Motor neuron (in vitro differentiated cells): ENCODE data around the gene SFXN1. TPM values are rescaled to one million over a fixed set of nuclear protein-coding genes. Genes with fewer than 3 reads are reported as not detected.
A peak's percentile ranks its signal among the peaks of the same experiment; 100 is the strongest.
"Not testable (repeated sequence)": the region's sequence is repeated elsewhere in the genome, so short reads cannot be mapped to it uniquely, and the experiment has no call there.

Experiments
- ATAC-seq, 8 experiments: fragments of 200-7000 bp; cut with Tn5 transposase; replicated peaks in 6 of 8; 2 replicates each; pipeline ENCODE4 v1.8.0; 2021; ENCODE audit warnings: mild to moderate bottlenecking in 8 of 8, moderate library complexity in 8 of 8
- H3K27ac ChIP-seq, 2 donors: fragments of 250-450 bp; sonication (Bioruptor Pico); 2 replicates each; pipeline ENCODE4 v1.9.0; 2021; ENCODE audit warnings: antibody characterized with exemption in 2 of 2, mild to moderate bottlenecking in 2 of 2, moderate library complexity in 1 of 2
- H3K4me1 ChIP-seq, 2 donors: fragments of 250-450 bp; sonication (Bioruptor Pico); replicated peaks in 1 of 2; 2 replicates each; pipeline ENCODE4 v1.6.1; 2021; ENCODE audit warnings: antibody characterized with exemption in 2 of 2, mild to moderate bottlenecking in 2 of 2, moderate library complexity in 1 of 2
- H3K4me3 ChIP-seq, 5 donors: fragments of 250-450 bp; sonication (Bioruptor Pico); 2 replicates each; pipeline ENCODE4 v1.9.0; 2021; ENCODE audit warnings: antibody characterized with exemption in 5 of 5, mild to moderate bottlenecking in 5 of 5, moderate library complexity in 4 of 5
- WGBS, 10 experiments: fragments of 450-650 bp; shearing (Covaris generic); methylation state at CpG; one replicate each; pipeline ENCODE4 v1.0.0; 2022; 5-methylcytosine and 5-hydroxymethylcytosine counted together
- in situ Hi-C, 9 experiments: fragments of 400-800 bp; cut with MboI; loops; one replicate each; pipeline ENCODE4 v1.15.0; 2021; ENCODE audit warnings: low sequenced_read_pairs in 9 of 9, low pct_unique_long_range_greater_than_20kb in 2 of 9; ENCODE audit not compliant: unreplicated experiment in 9 of 9
- total RNA-seq, 8 experiments: library from RNA; unstranded; fragments of 300-600 nt; gene quantifications; 2 replicates each; pipeline versions ENCODE4 v1.2.3 to v1.2.4, GENCODE V29; 2022

Gene SFXN1
- total RNA-seq, 8 experiments from 2014 or later, result 35.4 to 77.0 (median 64.1) TPM

DNA sequence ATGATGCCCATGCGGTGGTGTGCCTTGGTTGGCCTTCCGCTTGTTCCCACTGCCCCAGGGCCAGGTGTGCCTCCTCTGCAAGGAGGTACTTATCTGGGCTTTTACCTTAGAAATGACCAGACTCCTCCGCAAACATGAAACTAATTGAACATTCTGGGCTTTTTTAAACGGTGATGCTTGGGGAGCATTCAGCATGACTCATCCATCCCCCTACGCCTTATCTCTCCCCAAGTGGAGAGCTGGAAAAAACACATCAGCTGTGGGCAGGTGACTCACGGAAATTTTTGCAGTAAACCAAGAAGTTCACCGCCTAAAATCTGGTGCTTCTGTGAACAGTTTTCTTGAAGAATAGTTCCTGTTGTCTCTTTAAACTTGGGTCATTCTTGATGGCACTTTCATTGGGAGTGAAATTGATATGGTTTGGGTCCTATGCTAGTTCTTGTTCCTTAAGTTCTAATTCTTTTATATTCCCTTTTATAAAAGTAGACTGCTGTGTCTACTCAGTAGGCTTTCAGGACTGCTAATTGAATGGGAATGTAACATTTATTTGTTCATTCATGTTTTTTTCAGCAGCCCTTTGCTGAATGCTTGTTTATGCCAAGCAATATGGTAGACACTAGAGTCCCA is 39.6 kb downstream of the SFXN1 start:
- H3K4me3 ChIP-seq, result no peak overlapping the region
- no peak for ATAC-seq

DNA sequence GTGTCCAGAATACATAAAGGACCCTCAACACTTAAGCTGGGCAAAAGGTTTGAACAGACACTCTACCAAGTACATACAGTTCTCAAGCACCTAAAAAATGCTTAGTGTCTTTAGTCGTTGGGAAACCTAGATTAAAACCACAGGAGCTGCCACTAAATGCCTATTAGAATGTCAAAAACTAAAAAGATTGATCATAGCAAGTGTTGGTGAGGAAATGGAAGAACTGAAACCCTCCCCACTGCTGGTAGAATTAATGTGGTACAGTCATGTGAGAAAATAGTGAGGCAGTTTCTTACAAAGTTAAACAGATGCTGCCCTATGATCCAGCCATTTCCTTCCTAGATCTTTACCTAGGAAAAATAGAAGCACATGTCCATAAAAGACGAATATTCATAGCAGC is 40.6 kb downstream of the SFXN1 start:
- Histone ChIP-seq H3K4me3 (no peak overlapping the region), H3K27ac (no peak overlapping the region), H3K4me1 (no peaks in the 10 kb centered on the region)
- in situ Hi-C loops, result no loop called here
- WGBS, 10 experiments, result 50 to 100% (median 96%) methylated on average over 1 to 2 of the region's 2 CpGs; no CpG with 5 or more reads in 2 of the 10 experiments
- no peak for ATAC-seq

More for the DNA sequence above, 39.6 kb downstream of the SFXN1 start:
- Histone ChIP-seq H3K27ac (no peak overlapping the region), H3K4me1 (no peaks in the 10 kb centered on the region)
- 60 to 100% (median 88%) methylated on average over 2 to 7 of the region's 7 CpGs; no CpG with 5 or more reads in 2 of the 10 experiments for WGBS, 10 experiments
- in situ Hi-C loops, result no loop called here

DNA sequence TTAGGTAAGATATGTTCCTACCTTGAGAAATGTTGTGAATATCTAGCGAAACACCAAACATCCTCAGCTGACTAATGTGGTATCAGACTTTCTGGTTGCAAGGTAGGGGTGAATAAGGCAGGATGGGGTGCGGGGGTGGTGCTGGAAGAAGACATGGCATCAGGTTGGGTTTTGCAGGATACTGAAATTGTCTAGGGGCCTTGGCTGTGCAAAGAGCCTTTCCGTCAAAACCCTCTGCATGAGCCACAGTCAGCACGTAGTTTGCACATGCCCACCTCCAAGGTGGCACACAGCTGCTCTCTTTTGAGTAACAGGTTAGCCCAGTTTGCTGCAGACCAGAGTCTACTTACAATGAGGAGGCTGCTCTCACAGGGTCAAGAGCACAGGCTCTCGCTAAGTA is 42.0 kb downstream of the SFXN1 start:
- ATAC-seq, result no peak
- Histone ChIP-seq H3K4me1 (no peaks in the 10 kb centered on the region), H3K27ac (no peak overlapping the region), H3K4me3 (no peak overlapping the region)
- in situ Hi-C loops, result no loop called here
- WGBS, 10 experiments, result 83 to 100% (median 92%) methylated on average over 1 to 5 of the region's 5 CpGs; no CpG with 5 or more reads in 3 of the 10 experiments

DNA sequence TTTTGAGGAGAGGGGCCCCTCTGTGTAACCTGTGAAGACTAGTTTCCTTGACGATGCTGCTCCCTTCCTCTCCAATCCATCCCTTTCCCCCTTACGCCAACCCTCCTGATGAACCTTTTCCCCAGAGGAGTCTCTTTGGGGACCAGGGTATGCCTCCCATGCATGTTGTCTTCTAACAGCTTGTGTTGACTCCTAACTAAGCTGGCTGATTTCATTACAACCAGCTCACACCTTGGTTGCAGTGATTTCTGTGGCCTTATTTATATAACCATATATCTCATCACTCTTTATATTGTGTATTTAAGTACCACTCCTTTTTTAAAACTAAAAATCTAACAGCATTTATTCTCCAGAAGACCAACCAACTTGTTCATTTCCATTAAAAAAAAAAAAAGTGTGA is 42.5 kb downstream of the SFXN1 start:
- ATAC-seq, result no peak
- no peak overlapping the region for H3K27ac ChIP-seq
- H3K4me1 ChIP-seq, result no peaks in the 10 kb centered on the region
- 80 to 100% (median 92%) methylated on average over 1 to 2 of the region's 2 CpGs; no CpG with 5 or more reads in 2 of the 10 experiments for WGBS, 10 experiments
- in situ Hi-C loops, result no loop called here
- H3K4me3 ChIP-seq, result no peak overlapping the region

DNA sequence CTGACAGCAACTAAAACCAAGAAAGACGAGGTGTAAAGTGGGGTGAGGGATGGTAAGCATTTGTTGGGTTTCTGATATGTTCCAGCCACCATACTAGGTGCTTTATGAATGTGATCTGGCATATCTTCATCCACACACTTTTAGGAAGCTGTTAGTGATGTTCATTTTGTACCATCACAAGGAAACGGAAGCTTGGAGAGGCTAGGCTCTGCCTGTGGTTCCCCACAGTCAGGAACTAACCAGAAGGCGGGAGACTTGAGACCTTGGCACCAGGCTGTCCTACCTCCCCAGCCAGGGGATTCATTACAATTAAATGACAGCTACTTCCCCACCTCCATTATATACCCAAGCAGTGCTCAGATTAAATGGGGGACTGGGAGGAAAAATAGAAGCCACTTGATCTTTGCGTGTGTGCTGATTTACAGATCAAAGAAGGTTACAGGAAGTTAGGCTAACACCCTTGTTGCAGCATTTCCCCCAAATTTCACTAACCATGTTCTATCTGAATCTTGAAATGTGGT is 43.0 kb downstream of the SFXN1 start:
- in situ Hi-C loops, result no loop called here
- no peak overlapping the region for H3K4me3 ChIP-seq
- WGBS, 10 experiments, result 70 to 100% (median 98%) methylated on average over 1 to 4 of the region's 4 CpGs
- no peak overlapping the region for H3K27ac ChIP-seq
- no peak for ATAC-seq
- no peaks in the 10 kb centered on the region for H3K4me1 ChIP-seq

DNA sequence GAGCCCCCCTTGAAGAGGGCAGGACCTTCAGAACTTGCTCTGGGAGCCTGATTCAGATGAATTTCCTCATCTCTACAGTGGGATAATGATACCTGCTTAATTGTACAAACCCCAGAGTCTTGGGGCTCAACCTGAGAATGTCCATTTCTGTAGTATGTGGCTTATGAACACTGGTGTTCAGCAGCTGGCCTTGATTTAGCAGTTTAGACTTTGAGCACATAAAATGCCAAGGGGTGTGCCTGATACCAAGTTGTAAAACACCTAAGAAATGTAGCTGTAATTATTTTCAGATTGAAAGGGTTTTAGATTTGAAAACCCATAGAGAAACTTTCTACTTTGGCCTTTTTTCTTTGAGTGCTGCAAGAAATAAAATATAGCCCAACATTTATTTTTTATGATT is 44.9 kb downstream of the SFXN1 start:
- no peak overlapping the region for H3K27ac ChIP-seq
- in situ Hi-C loops, result no loop called here
- no peaks in the 10 kb centered on the region for H3K4me1 ChIP-seq
- no peak for ATAC-seq
- H3K4me3 ChIP-seq, result no peak overlapping the region

DNA sequence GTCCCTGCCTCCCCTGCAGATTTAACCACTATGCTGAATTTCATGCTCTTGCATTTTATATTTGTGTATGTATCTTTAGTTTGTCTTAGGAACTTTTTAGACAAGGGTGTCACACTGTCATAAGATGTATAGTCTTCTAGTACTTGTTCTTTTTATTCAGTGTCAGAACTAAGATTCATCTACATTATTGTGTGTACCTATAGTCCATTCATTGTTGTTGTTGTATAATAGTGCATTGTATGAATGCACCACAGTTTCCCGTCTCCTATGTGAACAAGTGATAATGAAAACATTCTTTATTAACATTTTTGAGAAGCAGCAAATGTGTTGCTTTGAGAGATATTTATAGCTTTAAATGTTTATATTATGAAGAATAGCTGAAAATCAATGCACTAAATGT is 45.9 kb downstream of the SFXN1 start:
- no peak for ATAC-seq
- Histone ChIP-seq H3K4me1 (no peaks in the 10 kb centered on the region), H3K27ac (no peak overlapping the region), H3K4me3 (no peak overlapping the region)
- WGBS, 10 experiments, result 69 to 100% (median 100%) methylated on average over 1 of the region's 1 CpG; no CpG with 5 or more reads in 2 of the 10 experiments
- in situ Hi-C loops, result no loop called here

DNA sequence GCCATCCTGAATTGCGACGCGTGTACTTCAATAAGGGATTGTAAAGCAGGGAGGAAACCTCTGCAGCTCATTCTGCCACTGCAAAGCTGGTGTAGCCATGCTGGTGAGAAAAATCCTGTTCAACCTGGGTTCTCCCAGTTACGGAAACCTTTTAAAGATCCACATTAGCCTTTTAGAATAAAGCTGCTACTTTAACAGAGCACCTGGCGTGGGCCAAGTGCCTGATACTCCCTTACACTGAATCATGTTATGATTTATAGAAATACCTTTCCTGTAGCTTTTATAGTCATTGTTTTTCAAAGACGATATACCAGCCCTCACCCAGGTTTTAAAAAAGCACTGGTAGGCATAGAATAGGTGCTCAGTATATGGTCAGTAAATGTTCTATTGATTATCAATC is 48.3 kb downstream of the SFXN1 start:
- no peaks in the 10 kb centered on the region for H3K4me1 ChIP-seq
- in situ Hi-C loops, result loop anchor here in 3 of 9 experiments (25.0 kb wide), 3 partner anchors 186 to 336 kb away; partner anchors contain the start of gene CPLX2 (in 1 of the 3)
- H3K27ac ChIP-seq, result no peak overlapping the region
- no peak overlapping the region for H3K4me3 ChIP-seq
- 87 to 100% (median 99%) methylated on average over 1 to 6 of the region's 6 CpGs; no CpG with 5 or more reads in 2 of the 10 experiments for WGBS, 10 experiments
- ATAC-seq, result no peak

DNA sequence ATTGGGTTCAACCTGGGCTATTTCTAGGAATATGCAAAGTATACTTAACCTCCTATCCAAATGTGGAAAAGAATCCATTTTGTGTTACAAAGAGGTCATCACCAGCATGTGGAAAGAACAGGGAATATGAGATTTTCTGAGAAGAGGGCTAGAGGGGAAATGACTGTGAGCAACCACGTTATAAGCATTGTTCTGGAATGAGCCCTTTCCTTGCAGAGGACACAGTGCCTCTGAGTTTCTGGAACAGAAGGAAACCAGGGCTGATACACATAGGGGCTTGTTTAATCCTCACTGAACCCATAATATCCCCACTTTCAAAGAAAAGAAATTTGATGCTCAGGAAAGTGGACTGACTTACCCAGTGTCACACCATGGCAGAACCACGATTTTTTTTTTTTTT is 53.0 kb downstream of the SFXN1 start:
- 17 to 100% (median 66%) methylated on average over 1 to 2 of the region's 2 CpGs; no CpG with 5 or more reads in 2 of the 10 experiments for WGBS, 10 experiments
- Histone ChIP-seq H3K4me3 (no peak overlapping the region), H3K4me1 (no peaks in the 10 kb centered on the region), H3K27ac (no peak overlapping the region)
- ATAC-seq, result no peak
- in situ Hi-C loops, result loop anchor here in 5 of 9 experiments (10.0 to 25.0 kb wide), 4 partner anchors 181 to 331 kb away; partner anchors contain the start of gene CPLX2 (in 1 of the 5)

DNA sequence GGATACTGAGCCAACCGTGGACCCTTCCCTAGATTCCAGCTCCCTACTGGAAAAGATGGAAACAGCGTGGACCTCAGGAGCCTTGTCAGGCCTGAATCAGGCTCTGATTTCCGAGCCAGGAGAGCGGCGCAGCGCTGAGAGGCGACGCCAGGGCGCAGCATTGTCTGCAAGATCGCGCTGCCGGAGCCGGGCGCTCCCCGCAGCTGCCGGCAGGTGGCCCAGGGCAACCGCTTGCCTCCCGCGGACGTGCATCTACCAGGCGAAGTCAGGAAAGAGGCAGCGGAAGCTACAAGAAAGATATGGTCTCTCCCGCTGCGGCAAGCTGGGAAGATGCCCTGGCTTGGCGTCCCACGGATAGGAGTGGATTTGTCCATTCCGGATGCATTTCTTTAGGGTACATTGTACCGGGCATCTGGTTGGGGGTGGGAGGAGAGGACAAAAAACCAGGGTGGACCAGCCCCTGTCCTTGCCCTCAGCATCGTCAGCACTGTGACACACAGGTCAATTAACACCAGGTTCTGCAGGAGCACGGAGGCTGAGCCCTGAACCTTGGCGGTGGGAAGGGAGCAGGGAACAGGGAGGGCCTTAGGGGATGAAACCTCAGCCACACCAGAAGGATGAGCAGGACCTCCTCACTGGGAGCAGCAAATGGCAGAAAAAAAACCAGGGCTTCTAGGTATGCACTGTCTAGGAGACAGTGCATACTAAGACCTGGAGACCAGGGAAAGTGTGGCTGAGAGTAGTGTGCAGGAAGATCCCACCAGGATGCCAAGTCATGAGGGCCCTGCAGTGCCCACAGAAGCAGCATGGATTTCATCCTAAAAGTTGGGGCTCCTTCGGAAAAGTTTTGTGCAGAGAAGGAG is 55.9 kb downstream of the SFXN1 start:
- peak overlapping the region in 4 of 5 donors; percentile 3 to 18 (median 12) for H3K4me3 ChIP-seq
- no peak overlapping the region for H3K27ac ChIP-seq
- H3K4me1 ChIP-seq, result no peaks in the 10 kb centered on the region
- peak; percentile 92 to 99 (median 98) for ATAC-seq
- WGBS, 10 experiments, result 9 to 100% (median 20%) methylated on average over 1 to 24 of the region's 32 CpGs; no CpG with 5 or more reads in 1 of the 10 experiments
- in situ Hi-C loops, result loop anchor here in 5 of 9 experiments (10.0 to 25.0 kb wide), 4 partner anchors 178 to 328 kb away; partner anchors contain the start of gene CPLX2 (in 1 of the 5)

DNA sequence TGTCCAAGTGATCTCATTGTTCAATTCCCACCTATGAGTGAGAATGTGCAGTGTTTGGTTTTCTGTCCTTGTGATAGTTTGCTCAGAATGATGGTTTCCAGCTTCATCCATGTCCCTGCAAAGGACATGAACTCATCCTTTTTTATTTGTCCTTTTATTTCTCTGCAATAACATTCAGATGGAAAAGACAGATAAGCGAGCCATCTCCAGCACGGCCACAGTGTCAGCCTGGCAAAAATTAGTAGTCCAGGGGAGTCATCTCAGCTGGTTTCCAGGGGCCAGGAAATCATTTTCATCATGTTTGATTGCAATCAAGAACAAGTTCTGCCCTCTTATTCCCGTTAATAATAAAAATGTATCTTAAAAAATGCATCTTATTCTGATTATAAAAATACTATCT is 57.0 kb downstream of the SFXN1 start:
- not testable (repeated sequence) for H3K27ac ChIP-seq, H3K4me3 ChIP-seq, ATAC-seq, H3K4me1 ChIP-seq
- 14 to 93% (median 73%) methylated on average over 1 to 3 of the region's 3 CpGs; no CpG with 5 or more reads in 1 of the 10 experiments for WGBS, 10 experiments
- in situ Hi-C loops, result loop anchor here in 5 of 9 experiments (10.0 to 25.0 kb wide), 4 partner anchors 177 to 327 kb away; partner anchors contain the start of gene CPLX2 (in 1 of the 5)

DNA sequence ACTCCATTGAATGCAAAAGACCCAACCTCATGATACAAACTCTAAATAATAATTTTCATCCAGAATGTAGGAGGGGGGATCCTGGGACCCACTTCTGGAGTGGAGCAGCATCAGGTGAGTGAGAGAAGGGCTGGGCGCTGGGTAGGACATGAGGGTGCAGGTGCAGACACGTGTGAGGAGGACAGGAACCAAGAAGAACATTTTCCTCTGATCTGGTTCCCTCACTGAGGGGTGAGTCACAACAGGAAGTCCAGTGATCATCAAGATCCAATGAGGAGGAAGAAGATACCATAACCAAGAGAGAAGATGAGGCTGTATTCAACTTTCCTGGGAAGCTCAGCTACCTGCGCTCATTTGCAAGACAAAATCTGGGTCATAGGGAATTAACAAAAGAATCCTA is 57.4 kb downstream of the SFXN1 start:
- H3K4me1 ChIP-seq, result no peaks in the 10 kb centered on the region
- 60 to 100% (median 95%) methylated on average over 1 to 3 of the region's 3 CpGs; no CpG with 5 or more reads in 4 of the 10 experiments for WGBS, 10 experiments
- ATAC-seq, result no peak
- in situ Hi-C loops, result loop anchor here in 5 of 9 experiments (10.0 to 25.0 kb wide), 4 partner anchors 177 to 327 kb away; partner anchors contain the start of gene CPLX2 (in 1 of the 5)
- no peak overlapping the region for H3K27ac ChIP-seq
- no peak overlapping the region for H3K4me3 ChIP-seq

DNA sequence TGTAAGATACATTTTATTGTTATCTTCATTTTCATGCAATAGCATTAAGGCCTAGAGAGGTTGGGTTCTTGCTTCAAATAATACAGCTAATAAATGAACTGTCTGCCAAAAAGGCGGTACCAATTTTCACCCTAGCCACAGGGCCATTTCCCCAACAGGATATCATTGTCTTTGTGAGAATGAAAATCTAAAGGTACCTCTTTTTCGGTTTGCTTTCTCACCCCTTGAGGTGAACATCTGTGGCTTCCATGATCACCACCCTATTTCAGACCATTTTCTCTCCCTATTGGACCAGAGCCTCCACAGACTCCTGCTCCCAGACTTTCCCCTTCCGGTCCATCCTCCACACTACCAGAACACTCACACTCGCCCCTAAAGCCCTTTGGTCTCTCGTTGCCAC is 60.2 kb downstream of the SFXN1 start:
- ATAC-seq, result no peak
- 17 to 100% (median 83%) methylated on average over 1 to 5 of the region's 5 CpGs; no CpG with 5 or more reads in 1 of the 10 experiments for whole genome bisulfite sequencing, 10 experiments
- in situ Hi-C loops, result loop anchor here in 5 of 9 experiments (10.0 to 25.0 kb wide), 4 partner anchors 174 to 324 kb away; partner anchors contain the start of gene CPLX2 (in 1 of the 5)
- H3K4me3 ChIP-seq, result no peak overlapping the region
- no peak overlapping the region for H3K27ac ChIP-seq
- H3K4me1 ChIP-seq, result no peaks in the 10 kb centered on the region
